ENCODE data around the gene OR4A5.
"Not testable (repeated sequence)": the region's sequence is repeated elsewhere in the genome, so short reads cannot be mapped to it uniquely, and the experiment has no call there.

Gene OR4A5

DNA sequence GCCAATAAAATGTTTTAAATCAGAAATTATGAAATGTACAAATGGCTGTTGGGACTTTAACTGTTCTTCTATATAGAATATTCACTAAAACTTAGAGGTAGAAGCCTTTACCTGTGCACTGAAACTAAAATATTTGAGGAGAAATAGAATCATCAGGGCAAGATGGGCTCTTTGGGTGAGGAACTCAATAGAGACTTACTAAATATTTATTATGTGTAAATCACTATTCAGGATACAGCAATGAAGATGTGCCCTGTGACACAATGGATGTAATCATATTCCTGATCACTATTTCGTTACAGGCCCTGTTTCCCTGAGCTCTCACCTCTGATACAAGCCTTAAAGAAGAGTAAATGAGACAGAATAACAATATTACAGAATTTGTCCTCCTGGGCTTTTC lies at the start of gene OR4A5:
TSS of gene OR4A5 (plus strand) at position 301 of the 400 bp plus-strand sequence. CDS start at position 354, 53 bp downstream.
- not testable (repeated sequence) for H3K4me1 ChIP-seq (ENCODE audit: insufficient read depth, low read length); H3K9me3 ChIP-seq (ENCODE audit: low read length); H3K4me3 ChIP-seq (ENCODE audit: low read length); H3K36me3 ChIP-seq (ENCODE audit: insufficient read depth, low read length); H3K27me3 ChIP-seq (ENCODE audit: insufficient read depth, low read length); H2AFZ ChIP-seq (ENCODE audit: low read depth, low read length)

DNA sequence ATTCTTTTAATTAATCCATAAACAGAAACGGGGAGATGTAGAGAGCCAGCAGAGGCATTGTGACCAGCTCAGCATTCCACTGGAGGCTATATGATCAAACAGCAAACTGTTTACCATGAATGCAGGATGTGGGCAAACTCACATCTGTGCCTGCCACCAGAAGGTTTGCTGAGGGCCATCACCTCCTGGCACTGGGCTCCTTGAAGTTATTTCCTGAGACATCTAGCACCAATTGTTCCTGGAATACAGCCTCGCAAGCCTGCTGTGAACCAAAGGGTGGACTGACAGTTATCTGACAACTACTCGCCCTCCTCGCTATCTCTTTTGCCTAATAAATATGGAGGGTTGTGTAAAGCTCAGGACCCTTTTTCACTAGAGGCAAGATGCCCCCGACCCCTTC lies 13.5 kb downstream of the OR4A5 start:
- not testable (repeated sequence) for H3K4me3 ChIP-seq (ENCODE audit: low read length); H3K9me3 ChIP-seq (ENCODE audit: low read length)

More for the DNA sequence above, 13.5 kb downstream of the OR4A5 start:
- H3K27me3 ChIP-seq (ENCODE audit: insufficient read depth, low read length); H3K4me1 ChIP-seq (ENCODE audit: insufficient read depth, low read length); H3K36me3 ChIP-seq (ENCODE audit: insufficient read depth, low read length); H2AFZ ChIP-seq (ENCODE audit: low read depth, low read length): not testable (repeated sequence)
